Loucy (cell line): Measurements from ENCODE around the gene OR1F1.
"Not testable (repeated sequence)": the region's sequence is repeated elsewhere in the genome, so short reads cannot be mapped to it uniquely, and the experiment has no call there.

Source experiments
- H2AFZ ChIP-seq: fragments of 200-600 bp; sonication (generic); 2 replicates; pipeline ENCODE4 v1.6.0; 2016; ENCODE audit warnings: antibody characterized with exemption, mild to moderate bottlenecking, low read length, moderate library complexity
- H3F3A ChIP-seq: fragments of 200-600 bp; 2 replicates; pipeline ENCODE4 v1.6.0; 2016; ENCODE audit warnings: antibody characterized with exemption, low read depth, mild to moderate bottlenecking
- H3K27me3 ChIP-seq: fragments of 200-600 bp; sonication (generic); 2 replicates; pipeline ENCODE4 v1.6.1; 2014; ENCODE audit warnings: low read length, mild to moderate bottlenecking; ENCODE audit not compliant: insufficient read depth, poor library complexity, severe bottlenecking
- H3K36me3 ChIP-seq: fragments of 200-600 bp; sonication (generic); 2 replicates; pipeline ENCODE4 v1.6.1; 2016; ENCODE audit warnings: low read length; ENCODE audit not compliant: insufficient read depth
- H3K4me1 ChIP-seq: fragments of 200-600 bp; sonication (generic); 2 replicates; pipeline ENCODE4 v1.5.1; 2014; ENCODE audit warnings: low read length, mild to moderate bottlenecking; ENCODE audit not compliant: insufficient read depth, poor library complexity, severe bottlenecking
- H3K4me2 ChIP-seq: fragments of 200-600 bp; sonication (generic); 2 replicates; pipeline ENCODE4 v1.6.0; 2014; ENCODE audit warnings: antibody characterized with exemption, low read length, low read depth, mild to moderate bottlenecking; ENCODE audit not compliant: poor library complexity, severe bottlenecking
- H3K4me3 ChIP-seq: fragments of 200-600 bp; sonication (generic); 2 replicates; pipeline ENCODE4 v1.5.1; 2014; ENCODE audit warnings: low read length, mild to moderate bottlenecking, mixed read lengths; ENCODE audit not compliant: poor library complexity, severe bottlenecking
- H3K79me2 ChIP-seq: fragments of 200-600 bp; sonication (generic); 2 replicates; pipeline ENCODE4 v1.6.1; 2014; ENCODE audit warnings: low read length; ENCODE audit not compliant: insufficient read depth
- H3K9ac ChIP-seq: fragments of 200-600 bp; sonication (generic); 2 replicates; pipeline ENCODE4 v1.6.0; 2014; ENCODE audit warnings: mild to moderate bottlenecking, low read depth, low read length, moderate library complexity; ENCODE audit not compliant: poor library complexity, severe bottlenecking
- H3K9me2 ChIP-seq: fragments of 200-600 bp; sonication (generic); replicated peaks from 2 replicates; pipeline ENCODE4 v1.6.1; 2016; ENCODE audit warnings: low read depth, low read length, mixed read lengths
- H3K9me3 ChIP-seq: fragments of 200-600 bp; sonication (generic); 2 replicates; pipeline ENCODE4 v1.6.1; 2014; ENCODE audit warnings: mild to moderate bottlenecking, antibody characterized with exemption, low read length, low read depth; ENCODE audit not compliant: insufficient read depth
- H4K20me1 ChIP-seq: fragments of 200-600 bp; sonication (generic); 2 replicates; pipeline ENCODE4 v1.6.0; 2014; ENCODE audit warnings: antibody characterized with exemption, low read length, mild to moderate bottlenecking; ENCODE audit not compliant: insufficient read depth, poor library complexity, severe bottlenecking
- EZH2phosphoT487 ChIP-seq: fragments of 200-600 bp; IDR thresholded peaks from 2 replicates; pipeline ENCODE4 v1.6.1; 2018; ENCODE audit warnings: antibody characterized with exemption, mild to moderate bottlenecking, moderate library complexity, borderline replicate concordance
- TF ChIP-seq, protein P1 (sequence below): fragments of 200-600 bp; sonication (generic); conservative IDR thresholded peaks from 2 replicates; pipeline ENCODE4 v1.5.1; 2014; ENCODE audit warnings: mild to moderate bottlenecking, antibody characterized with exemption, low read length

OR1F1 gene

GRCh38 chr16:3179651-3180050 lies 8.4 kb upstream of the OR1F1 start:
- no peaks in the 10 kb centered on the region for H3K27me3 ChIP-seq
- no peaks in the 10 kb centered on the region for H3K9me2 ChIP-seq
- no peaks in the 10 kb centered on the region for H3K4me1 ChIP-seq
- H4K20me1 ChIP-seq, result no peaks in the 10 kb centered on the region
- H3K4me3 ChIP-seq, result no peak overlapping the region
- no peak overlapping the region for H3K4me2 ChIP-seq
- no peaks in the 10 kb centered on the region for H3K79me2 ChIP-seq
- H3K9ac ChIP-seq, result no peak overlapping the region
- H3K9me3 ChIP-seq, result no peaks in the 10 kb centered on the region
- H3K36me3 ChIP-seq, result no peaks in the 10 kb centered on the region
- TF ChIP-seq EZH2phosphoT487, result no peak
- TF ChIP-seq, protein P1, sequence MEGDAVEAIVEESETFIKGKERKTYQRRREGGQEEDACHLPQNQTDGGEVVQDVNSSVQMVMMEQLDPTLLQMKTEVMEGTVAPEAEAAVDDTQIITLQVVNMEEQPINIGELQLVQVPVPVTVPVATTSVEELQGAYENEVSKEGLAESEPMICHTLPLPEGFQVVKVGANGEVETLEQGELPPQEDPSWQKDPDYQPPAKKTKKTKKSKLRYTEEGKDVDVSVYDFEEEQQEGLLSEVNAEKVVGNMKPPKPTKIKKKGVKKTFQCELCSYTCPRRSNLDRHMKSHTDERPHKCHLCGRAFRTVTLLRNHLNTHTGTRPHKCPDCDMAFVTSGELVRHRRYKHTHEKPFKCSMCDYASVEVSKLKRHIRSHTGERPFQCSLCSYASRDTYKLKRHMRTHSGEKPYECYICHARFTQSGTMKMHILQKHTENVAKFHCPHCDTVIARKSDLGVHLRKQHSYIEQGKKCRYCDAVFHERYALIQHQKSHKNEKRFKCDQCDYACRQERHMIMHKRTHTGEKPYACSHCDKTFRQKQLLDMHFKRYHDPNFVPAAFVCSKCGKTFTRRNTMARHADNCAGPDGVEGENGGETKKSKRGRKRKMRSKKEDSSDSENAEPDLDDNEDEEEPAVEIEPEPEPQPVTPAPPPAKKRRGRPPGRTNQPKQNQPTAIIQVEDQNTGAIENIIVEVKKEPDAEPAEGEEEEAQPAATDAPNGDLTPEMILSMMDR, result no peak
- H2AFZ ChIP-seq, result no peak overlapping the region
- H3F3A ChIP-seq, result no peaks in the 10 kb centered on the region

- TF ChIP-seq, protein P1, result no peak
- TF ChIP-seq EZH2phosphoT487, result no peak
- H3K27me3 ChIP-seq, result no peaks in the 10 kb centered on the region
- H3K4me3 ChIP-seq, result no peak overlapping the region
- no peaks in the 10 kb centered on the region for H3K9me3 ChIP-seq
- no peaks in the 10 kb centered on the region for H3F3A ChIP-seq
- H3K4me2 ChIP-seq, result no peak overlapping the region
- no peaks in the 10 kb centered on the region for H3K4me1 ChIP-seq
- no peak overlapping the region for H3K9ac ChIP-seq
- H3K79me2 ChIP-seq, result no peaks in the 10 kb centered on the region
- no peaks in the 10 kb centered on the region for H3K36me3 ChIP-seq
- H2AFZ ChIP-seq, result no peak overlapping the region
- no peaks in the 10 kb centered on the region for H4K20me1 ChIP-seq
- no peaks in the 10 kb centered on the region for H3K9me2 ChIP-seq
These were observed 7.5 kb upstream of the OR1F1 start for GRCh38 chr16:3180445-3180878.

- H3K36me3 ChIP-seq, H4K20me1 ChIP-seq, H3K4me3 ChIP-seq, H3K4me1 ChIP-seq, H3K9ac ChIP-seq, H3F3A ChIP-seq, H3K79me2 ChIP-seq, H3K9me2 ChIP-seq, H2AFZ ChIP-seq, H3K4me2 ChIP-seq, H3K9me3 ChIP-seq, H3K27me3 ChIP-seq: not testable (repeated sequence)
These were observed 5.8 kb upstream of the OR1F1 start for GRCh38 chr16:3182293-3182607.

DNA sequence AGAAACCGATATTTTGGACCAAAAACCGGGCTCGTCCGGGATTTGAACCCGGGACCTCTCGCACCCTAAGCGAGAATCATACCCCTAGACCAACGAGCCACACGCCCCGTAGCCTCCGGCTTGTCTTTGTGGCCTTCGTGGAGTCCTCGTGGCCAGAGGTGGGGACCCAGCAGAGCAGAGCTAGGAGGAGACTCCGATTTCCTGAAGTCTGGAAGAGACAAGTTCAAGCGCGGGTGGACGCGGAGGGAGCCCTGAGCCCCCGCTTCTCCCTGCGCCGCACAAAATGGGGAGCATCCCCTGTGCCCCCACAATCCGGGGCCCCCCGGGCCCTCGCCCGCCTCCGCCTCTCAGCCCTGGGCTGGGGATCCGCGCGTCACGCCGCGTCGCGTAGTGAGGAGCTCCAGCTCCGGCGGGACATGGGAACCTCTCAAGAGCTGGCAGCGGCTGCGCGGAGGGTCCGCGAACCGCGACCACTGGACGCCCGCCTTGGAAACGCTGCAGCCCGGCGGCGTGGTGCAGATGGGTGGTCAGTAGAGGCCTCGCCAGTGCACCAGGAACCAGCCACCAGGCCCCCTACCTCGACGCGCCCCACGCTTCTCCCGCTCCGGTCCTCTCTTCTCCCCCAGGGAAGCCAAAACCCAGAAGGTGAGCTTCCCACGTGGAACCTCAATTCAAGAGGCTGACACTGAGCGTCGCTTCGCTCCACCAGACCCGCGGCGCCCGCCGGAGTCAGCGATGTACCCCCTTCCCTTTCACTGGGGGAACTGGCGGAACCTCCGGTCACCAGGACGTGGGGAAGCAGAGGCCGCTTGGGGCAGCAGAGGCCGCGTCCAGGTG lies 5.2 kb upstream of the OR1F1 start:
- Histone ChIP-seq H4K20me1 (no peaks in the 10 kb centered on the region), H3K4me3 (no peak overlapping the region), H3F3A (no peaks in the 10 kb centered on the region), H3K9me3 (no peaks in the 10 kb centered on the region), H2AFZ (no peak overlapping the region), H3K9ac (no peak overlapping the region), H3K4me2 (no peak overlapping the region), H3K4me1 (no peaks in the 10 kb centered on the region), H3K27me3 (no peaks in the 10 kb centered on the region), H3K79me2 (no peaks in the 10 kb centered on the region), H3K36me3 (no peaks in the 10 kb centered on the region), H3K9me2 (no peaks in the 10 kb centered on the region)
- TF ChIP-seq, protein P1, result no peak
- TF ChIP-seq EZH2phosphoT487, result no peak
